ENCODE results near the gene PLEKHH2.

The PLEKHH2 gene

GRCh38 chr2:43791035-43791765 is 154.1 kb downstream of the PLEKHH2 start:
- Histone ChIP-seq H3K27me3 (replicated peaks; ENCODE audit: control insufficient read depth, insufficient read depth, low read length) (no peaks in the 10 kb centered on the region), H3K36me3 (ENCODE audit: control insufficient read depth, insufficient read depth, low read length) (no peaks in the 10 kb centered on the region), H3K4me3 (replicated peaks; ENCODE audit: low read depth, low read length) (no peak overlapping the region)
- DNase-seq (ENCODE audit: extremely low read depth, insufficient read length) = no peak
- TF ChIP-seq, protein P1, sequence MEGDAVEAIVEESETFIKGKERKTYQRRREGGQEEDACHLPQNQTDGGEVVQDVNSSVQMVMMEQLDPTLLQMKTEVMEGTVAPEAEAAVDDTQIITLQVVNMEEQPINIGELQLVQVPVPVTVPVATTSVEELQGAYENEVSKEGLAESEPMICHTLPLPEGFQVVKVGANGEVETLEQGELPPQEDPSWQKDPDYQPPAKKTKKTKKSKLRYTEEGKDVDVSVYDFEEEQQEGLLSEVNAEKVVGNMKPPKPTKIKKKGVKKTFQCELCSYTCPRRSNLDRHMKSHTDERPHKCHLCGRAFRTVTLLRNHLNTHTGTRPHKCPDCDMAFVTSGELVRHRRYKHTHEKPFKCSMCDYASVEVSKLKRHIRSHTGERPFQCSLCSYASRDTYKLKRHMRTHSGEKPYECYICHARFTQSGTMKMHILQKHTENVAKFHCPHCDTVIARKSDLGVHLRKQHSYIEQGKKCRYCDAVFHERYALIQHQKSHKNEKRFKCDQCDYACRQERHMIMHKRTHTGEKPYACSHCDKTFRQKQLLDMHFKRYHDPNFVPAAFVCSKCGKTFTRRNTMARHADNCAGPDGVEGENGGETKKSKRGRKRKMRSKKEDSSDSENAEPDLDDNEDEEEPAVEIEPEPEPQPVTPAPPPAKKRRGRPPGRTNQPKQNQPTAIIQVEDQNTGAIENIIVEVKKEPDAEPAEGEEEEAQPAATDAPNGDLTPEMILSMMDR (IDR thresholded peaks at IDR 0.05; ENCODE audit: insufficient read depth, low read length, poor library complexity, severe bottlenecking) = no peak

- no peaks in the 10 kb centered on the region for H3K27me3 ChIP-seq (replicated peaks; ENCODE audit: control insufficient read depth, insufficient read depth, low read length)
- no peak for DNase-seq (ENCODE audit: extremely low read depth, insufficient read length)
- TF ChIP-seq, protein P1 (IDR thresholded peaks at IDR 0.05; ENCODE audit: insufficient read depth, low read length, poor library complexity, severe bottlenecking) = no peak
- H3K4me3 ChIP-seq (replicated peaks; ENCODE audit: low read depth, low read length) = no peak overlapping the region
- H3K36me3 ChIP-seq (ENCODE audit: control insufficient read depth, insufficient read depth, low read length) = no peaks in the 10 kb centered on the region
Observed at GRCh38 chr2:43792653-43793052, 155.6 kb downstream of the PLEKHH2 start.

DNA sequence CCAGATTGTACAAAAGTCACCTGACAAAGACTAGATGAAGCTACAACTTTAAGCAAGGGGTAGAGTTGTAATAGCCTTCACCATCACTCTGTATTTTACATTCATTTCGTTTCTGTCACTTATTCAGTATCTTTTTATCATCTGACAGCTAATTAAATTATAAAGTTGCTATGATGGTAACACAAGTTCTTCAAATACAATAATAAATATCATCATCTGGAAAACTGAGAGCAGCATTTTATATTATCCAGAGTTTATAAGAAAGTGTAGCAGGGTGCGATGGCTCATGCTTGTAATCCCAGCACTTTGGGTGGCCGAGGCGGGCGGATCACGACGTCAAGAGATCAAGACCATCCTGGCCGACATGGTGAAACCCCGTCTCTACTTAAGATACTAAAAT is 157.9 kb downstream of the PLEKHH2 start:
- no peaks in the 10 kb centered on the region for H3K27me3 ChIP-seq (replicated peaks; ENCODE audit: control insufficient read depth, insufficient read depth, low read length)
- no peak for DNase-seq (ENCODE audit: extremely low read depth, insufficient read length)
- no peak overlapping the region for H3K4me3 ChIP-seq (replicated peaks; ENCODE audit: low read depth, low read length)
- no peaks in the 10 kb centered on the region for H3K36me3 ChIP-seq (ENCODE audit: control insufficient read depth, insufficient read depth, low read length)
- TF ChIP-seq, protein P1 (IDR thresholded peaks at IDR 0.05; ENCODE audit: insufficient read depth, low read length, poor library complexity, severe bottlenecking) = no peak

- DNase-seq (ENCODE audit: extremely low read depth, insufficient read length) = no peak
- TF ChIP-seq, protein P1 (IDR thresholded peaks at IDR 0.05; ENCODE audit: insufficient read depth, low read length, poor library complexity, severe bottlenecking) = no peak
- Histone ChIP-seq H3K36me3 (ENCODE audit: control insufficient read depth, insufficient read depth, low read length) (no peaks in the 10 kb centered on the region), H3K27me3 (replicated peaks; ENCODE audit: control insufficient read depth, insufficient read depth, low read length) (no peaks in the 10 kb centered on the region), H3K4me3 (replicated peaks; ENCODE audit: low read depth, low read length) (no peak overlapping the region)
Observed at GRCh38 chr2:43796206-43796605, 159.1 kb downstream of the PLEKHH2 start.

GRCh38 chr2:43798300-43798699 is 161.2 kb downstream of the PLEKHH2 start:
- TF ChIP-seq, protein P1 (IDR thresholded peaks at IDR 0.05; ENCODE audit: insufficient read depth, low read length, poor library complexity, severe bottlenecking) = no peak
- no peaks in the 10 kb centered on the region for H3K36me3 ChIP-seq (ENCODE audit: control insufficient read depth, insufficient read depth, low read length)
- no peak overlapping the region for H3K4me3 ChIP-seq (replicated peaks; ENCODE audit: low read depth, low read length)
- no peaks in the 10 kb centered on the region for H3K27me3 ChIP-seq (replicated peaks; ENCODE audit: control insufficient read depth, insufficient read depth, low read length)
- DNase-seq (ENCODE audit: extremely low read depth, insufficient read length) = no peak

All from GM06990 (cell line).